GM19193 (cell line): Measurements from ENCODE around the gene RAX.

Experiments used
- POLR2A ChIP-seq: IDR thresholded peaks from 4 replicates; pipeline ENCODE4 v1.6.1; 2011; ENCODE audit not compliant: insufficient read depth, insufficient read length; ENCODE audit errors: extremely low read depth

Gene RAX

GRCh38 chr18:59279722-59280121 lies 6.5 kb upstream of the RAX start:
- TF ChIP-seq POLR2A: no peak

- no peak for TF ChIP-seq POLR2A
Observed at GRCh38 chr18:59279193-59279592, 5.9 kb upstream of the RAX start.

- TF ChIP-seq POLR2A: no peak
Observed at GRCh38 chr18:59278793-59279192, 5.5 kb upstream of the RAX start.

DNA sequence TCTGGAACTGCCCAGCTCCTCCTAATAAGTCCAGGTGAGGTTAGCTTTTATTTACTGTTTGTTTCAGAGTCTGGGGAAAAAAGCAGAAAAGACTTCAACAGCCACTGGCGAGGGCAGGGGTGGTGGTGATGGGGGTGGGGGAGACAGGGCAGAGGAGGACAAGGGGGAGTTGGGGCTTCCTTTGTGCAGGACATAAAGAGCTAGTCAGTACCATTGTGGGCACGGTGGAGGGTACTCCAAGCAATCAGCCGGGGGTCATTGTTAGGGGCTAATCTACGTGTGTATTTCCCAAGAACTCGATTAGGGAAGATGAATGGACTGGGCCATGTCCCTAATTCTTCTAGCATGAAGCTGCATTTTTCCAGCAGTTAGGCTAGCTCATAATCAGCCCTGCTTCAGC lies 2.8 kb upstream of the RAX start:
- TF ChIP-seq POLR2A: no peak

- no peak for TF ChIP-seq POLR2A
Observed at GRCh38 chr18:59275406-59275949, 2.2 kb upstream of the RAX start.

DNA sequence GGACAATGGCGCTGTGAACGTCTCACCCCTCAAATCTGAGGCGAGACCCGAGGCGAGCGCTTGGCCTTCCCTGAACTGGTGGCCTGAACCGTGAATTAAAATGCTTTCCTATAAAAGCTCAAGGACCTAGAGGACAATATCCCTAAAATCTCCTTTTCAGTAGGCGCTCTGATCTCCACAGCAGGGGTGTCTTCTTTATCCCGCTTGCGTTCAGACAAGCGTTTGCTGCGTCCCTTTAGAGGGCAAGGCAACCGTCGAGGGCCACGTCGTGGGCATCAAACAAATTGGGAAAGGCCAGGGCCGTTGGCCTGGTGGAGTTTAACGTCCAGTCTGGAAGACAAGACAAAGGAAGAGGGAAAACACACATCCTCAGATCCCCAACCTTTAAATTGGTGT lies 1.3 kb upstream of the RAX start:
- no peak for TF ChIP-seq POLR2A

DNA sequence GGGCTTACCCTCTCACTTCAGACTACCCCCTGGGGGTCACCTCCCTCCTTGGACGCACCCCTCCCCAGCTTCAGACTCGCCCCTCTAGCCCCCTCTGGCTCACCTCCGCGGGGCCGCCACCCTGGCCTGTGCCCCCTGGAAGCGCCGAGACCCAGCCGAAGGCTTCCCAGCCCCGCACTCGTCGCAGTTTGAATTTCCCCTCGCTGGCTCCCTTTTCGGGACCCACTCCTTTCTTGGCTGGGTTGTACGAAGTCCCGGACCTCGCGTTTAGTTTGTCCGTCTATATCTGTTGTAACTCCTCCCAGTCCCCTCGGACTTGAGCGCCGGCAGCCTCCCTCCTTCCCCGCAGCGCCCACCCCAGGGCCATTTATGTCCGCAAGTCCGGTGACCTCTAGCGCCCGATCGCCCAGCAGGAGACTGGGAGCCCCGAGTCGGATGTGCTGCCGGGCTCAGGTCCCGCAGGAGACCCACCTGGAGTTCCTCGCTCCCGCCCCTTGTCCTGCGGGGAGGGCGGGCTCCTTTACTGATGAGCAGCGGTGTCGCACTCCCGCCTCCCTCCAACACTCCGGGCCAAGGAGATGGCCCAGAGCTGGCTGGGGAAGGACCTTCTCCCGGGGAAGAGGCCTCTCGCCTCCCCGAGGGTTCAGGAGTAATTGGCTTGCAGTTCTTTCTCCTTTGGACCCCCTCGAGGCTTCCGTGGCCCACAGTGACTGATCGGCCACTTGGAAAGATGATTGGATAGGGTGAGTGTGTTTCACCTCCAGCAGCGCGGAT lies 692 bp upstream of the RAX start:
- no peak for TF ChIP-seq POLR2A

- no peak for TF ChIP-seq POLR2A
Observed at GRCh38 chr18:59272221-59272888, 899 bp downstream of the RAX start.

- no peak for TF ChIP-seq POLR2A
Observed at GRCh38 chr18:59271606-59272220, 1.5 kb downstream of the RAX start.

GRCh38 chr18:59270689-59271257 lies 2.5 kb downstream of the RAX start:
- no peak for TF ChIP-seq POLR2A

DNA sequence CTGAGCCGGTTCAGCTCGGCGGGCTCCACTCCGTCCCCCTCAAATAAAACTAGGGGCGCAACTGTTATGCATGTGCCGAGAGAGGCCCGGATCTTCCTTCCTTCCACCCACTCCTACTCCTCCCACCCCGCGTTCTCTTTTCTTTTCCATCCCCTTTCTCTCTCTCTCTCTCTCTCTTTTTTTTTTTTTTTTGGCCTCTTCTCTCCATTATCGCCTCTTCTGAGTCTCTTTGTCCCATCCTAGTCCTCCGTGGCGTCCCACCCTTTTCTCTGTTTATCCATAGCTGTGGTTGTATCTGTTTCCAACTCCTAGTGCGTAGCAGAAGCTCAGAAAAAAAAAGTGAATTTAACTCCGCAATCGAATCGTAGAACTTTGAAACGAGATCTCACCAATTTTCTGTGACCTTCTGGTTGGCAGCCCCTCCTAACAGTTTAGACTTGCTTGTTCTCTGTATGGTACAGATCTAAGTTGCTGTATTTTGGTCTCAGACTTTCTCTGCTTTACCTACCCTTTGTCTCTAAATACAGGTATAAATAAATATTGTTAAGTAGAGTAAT lies 3.6 kb downstream of the RAX start:
- no peak for TF ChIP-seq POLR2A

DNA sequence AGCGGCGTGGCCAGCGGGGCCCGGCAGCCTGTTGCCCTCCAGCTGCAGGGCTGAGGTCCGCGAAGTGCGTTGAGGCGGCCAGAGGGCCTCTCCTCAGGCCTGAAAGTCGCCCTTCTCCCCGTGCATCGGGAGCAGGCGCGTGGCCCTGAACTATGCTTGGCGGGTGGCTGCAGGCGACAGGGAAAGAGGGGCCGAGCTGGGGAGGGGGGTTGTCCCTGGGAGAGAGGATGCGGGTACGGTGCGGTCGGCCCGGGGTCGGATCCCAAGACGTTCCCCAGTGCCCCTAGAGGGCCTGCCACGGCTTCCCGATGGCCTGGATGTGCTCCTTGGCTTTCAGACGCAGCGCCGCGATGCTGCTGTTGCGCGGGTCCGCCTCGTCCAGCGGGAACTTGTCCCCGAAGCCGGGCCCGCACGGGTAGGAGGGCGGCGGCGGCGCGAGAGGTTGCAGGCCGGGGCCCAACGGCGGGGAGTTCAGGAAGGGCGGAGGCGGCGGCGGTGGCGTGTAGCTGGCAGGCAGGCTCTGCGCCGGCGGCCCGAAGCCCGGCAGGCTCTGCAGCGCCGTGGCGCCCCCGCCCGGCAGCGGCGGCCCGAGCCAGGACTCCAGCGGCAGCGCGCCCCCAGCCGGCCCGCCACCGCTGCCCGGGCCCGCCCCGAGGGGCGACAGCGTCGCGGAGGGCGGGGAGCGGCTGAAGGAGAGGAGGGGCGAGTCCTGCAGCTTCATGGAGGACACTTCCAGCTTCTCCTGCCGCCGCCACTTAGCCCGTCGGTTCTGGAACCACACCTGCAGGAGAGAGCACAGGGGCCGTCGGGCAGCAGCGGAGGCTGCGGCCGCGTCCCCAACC lies 4.3 kb downstream of the RAX start:
- no peak for TF ChIP-seq POLR2A

DNA sequence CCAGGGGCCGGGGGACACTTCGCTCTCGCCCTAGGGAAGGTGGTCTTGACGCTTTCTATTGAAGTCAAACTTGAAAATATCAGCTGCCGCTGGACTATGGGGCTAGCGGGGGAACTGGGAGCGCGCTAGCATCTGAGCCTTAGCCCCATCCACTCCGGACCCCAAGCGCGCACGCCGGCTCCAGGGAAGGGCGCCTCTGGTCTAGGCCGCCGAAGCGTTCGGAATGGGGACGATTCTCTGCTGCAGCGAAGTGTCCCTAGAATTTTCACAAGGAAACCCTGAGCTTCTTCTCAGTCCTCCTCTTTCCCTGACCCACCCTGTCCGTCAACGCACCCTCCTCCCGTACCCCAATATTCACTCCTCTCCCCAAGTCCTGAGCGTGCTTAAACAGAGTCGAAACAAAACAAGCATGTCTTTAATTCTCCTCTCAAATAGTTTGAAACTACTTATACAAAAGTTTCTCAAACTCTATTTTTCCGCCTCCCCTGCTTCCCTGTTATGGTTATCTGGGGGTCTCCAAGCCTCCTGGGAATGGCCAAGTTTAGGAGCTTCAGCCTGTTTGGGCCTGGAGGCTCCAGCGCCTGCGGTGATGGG lies 5.0 kb downstream of the RAX start:
- TF ChIP-seq POLR2A: no peak
